ENCODE measurements around the gene CD28. TPM values are rescaled to one million over a fixed set of nuclear protein-coding genes. Genes with fewer than 3 reads are reported as not detected.
"Not testable (repeated sequence)": the region's sequence is repeated elsewhere in the genome, so short reads cannot be mapped to it uniquely, and the experiment has no call there.

CD28 gene
- total and polyA plus RNA-seq, 10 of the 15 experiments (the other 5 are each of a cell fraction or from before 2014, with no cell fraction given), result 0.03 to 0.23 (median 0.04) TPM; not detected in 7

GRCh38 chr2:203784710-203785270 is 78.4 kb downstream of the CD28 start:
- H2AFZ ChIP-seq (ENCODE audit: control insufficient read depth, low read depth, low read length); intact Hi-C loops (cut with micrococcal nuclease; ENCODE audit: unreplicated experiment); H3K9me3 ChIP-seq (replicated peaks; ENCODE audit: control insufficient read depth, insufficient read depth, low read length); H3K27ac ChIP-seq (ENCODE audit: control insufficient read depth, insufficient read depth); ATAC-seq; FAIRE-seq; H3K79me2 ChIP-seq (ENCODE audit: control insufficient read depth, insufficient read depth, low read length); H3K4me2 ChIP-seq (ENCODE audit: control insufficient read depth, insufficient read depth); H3K9ac ChIP-seq (ENCODE audit: control insufficient read depth, insufficient read depth, low read length); DNase-seq (ENCODE audit: low read depth, low spot score); H4K20me1 ChIP-seq (ENCODE audit: control insufficient read depth, insufficient read depth); in situ Hi-C loops (cut with MboI); CTCF ChIA-PET; H3K4me3 ChIP-seq; H3K27me3 ChIP-seq (replicated peaks in 1 of 2; ENCODE audit: control insufficient read depth in 2 of 2, insufficient read depth in 2 of 2, low read length in 1 of 2); H3K36me3 ChIP-seq (ENCODE audit: control insufficient read depth in 2 of 2, insufficient read depth in 2 of 2, low read length in 1 of 2); H3K4me1 ChIP-seq (ENCODE audit: control insufficient read depth, insufficient read depth, low read length); SMC1A ChIA-PET (ENCODE audit: uncharacterized antibody, unreplicated experiment); BruUV-seq (replicated peaks): not testable (repeated sequence)
- ChIA-PET RAD21 (ENCODE audit: unreplicated experiment) (interaction anchor here (0.6 kb wide), 1 partner anchor 332 kb away, joined by 3 read pairs; no protein-coding TSS in a partner anchor), POLR2A (interaction anchor here (0.6 kb wide), 1 partner anchor 290 kb away, joined by 4 read pairs; no protein-coding TSS in a partner anchor)
- 64% methylated on average over 10 of the region's 10 CpGs for WGBS (ENCODE audit: insufficient coverage, insufficient replicate concordance, low lambda C conversion rate, missing lambda C conversion rate)

GRCh38 chr2:203785391-203786110 is 79.1 kb downstream of the CD28 start:
- in situ Hi-C loops (cut with MboI); H4K20me1 ChIP-seq (ENCODE audit: control insufficient read depth, insufficient read depth); H3K79me2 ChIP-seq (ENCODE audit: control insufficient read depth, insufficient read depth, low read length); H3K9ac ChIP-seq (ENCODE audit: control insufficient read depth, insufficient read depth, low read length); H3K27me3 ChIP-seq (replicated peaks in 1 of 2; ENCODE audit: control insufficient read depth in 2 of 2, insufficient read depth in 2 of 2, low read length in 1 of 2); H3K4me2 ChIP-seq (ENCODE audit: control insufficient read depth, insufficient read depth); intact Hi-C loops (cut with micrococcal nuclease; ENCODE audit: unreplicated experiment); H3K27ac ChIP-seq (ENCODE audit: control insufficient read depth, insufficient read depth); H3K4me3 ChIP-seq; CTCF ChIA-PET; ATAC-seq; DNase-seq (ENCODE audit: low read depth, low spot score); SMC1A ChIA-PET (ENCODE audit: uncharacterized antibody, unreplicated experiment); BruUV-seq (replicated peaks); H3K36me3 ChIP-seq (ENCODE audit: control insufficient read depth in 2 of 2, insufficient read depth in 2 of 2, low read length in 1 of 2); H2AFZ ChIP-seq (ENCODE audit: control insufficient read depth, low read depth, low read length); H3K4me1 ChIP-seq (ENCODE audit: control insufficient read depth, insufficient read depth, low read length); FAIRE-seq; H3K9me3 ChIP-seq (replicated peaks; ENCODE audit: control insufficient read depth, insufficient read depth, low read length): not testable (repeated sequence)
- ChIA-PET RAD21 (ENCODE audit: unreplicated experiment) (interaction anchor here (0.6 kb wide), 1 partner anchor 332 kb away, joined by 3 read pairs; no protein-coding TSS in a partner anchor), POLR2A (interaction anchor here (0.6 kb wide), 1 partner anchor 291 kb away, joined by 4 read pairs; no protein-coding TSS in a partner anchor)
- 84% methylated on average over 33 of the region's 43 CpGs for WGBS (ENCODE audit: insufficient coverage, insufficient replicate concordance, low lambda C conversion rate, missing lambda C conversion rate)

Data from GM12878 (cell line).